ENCODE results near the gene COCH. TPM values are rescaled to one million over a fixed set of nuclear protein-coding genes. Genes with fewer than 3 reads are reported as not detected.

Gene COCH
- total RNA-seq, result 1 to 10 TPM; 3.1 to 4.4 TPM
- long read RNA-seq, transcript COCH-202 (12 exons, 2,571 nt), result minor isoform, 7 of 32 reads
- long read RNA-seq, transcript COCH-214 (11 exons, 2,884 nt), result major isoform, 9 of 32 reads
- long read RNA-seq, partial matches to known transcripts, result 1 of 32 reads
- long read RNA-seq, other reads (novel, unspliced or antisense), result 15 of 32 reads

GRCh38 chr14:30874120-30874998, at the start of gene COCH:
TSS of gene COCH (plus strand) at chr14:30874559. CDS start at chr14:30874939, 380 bp downstream.
- intact Hi-C loops (cut with DNase I, micrococcal nuclease), result no loop called here
- DNase-seq, result peak in 1 of 2 donors; percentile 57
- ATAC-seq, result peak; percentile 85

DNA sequence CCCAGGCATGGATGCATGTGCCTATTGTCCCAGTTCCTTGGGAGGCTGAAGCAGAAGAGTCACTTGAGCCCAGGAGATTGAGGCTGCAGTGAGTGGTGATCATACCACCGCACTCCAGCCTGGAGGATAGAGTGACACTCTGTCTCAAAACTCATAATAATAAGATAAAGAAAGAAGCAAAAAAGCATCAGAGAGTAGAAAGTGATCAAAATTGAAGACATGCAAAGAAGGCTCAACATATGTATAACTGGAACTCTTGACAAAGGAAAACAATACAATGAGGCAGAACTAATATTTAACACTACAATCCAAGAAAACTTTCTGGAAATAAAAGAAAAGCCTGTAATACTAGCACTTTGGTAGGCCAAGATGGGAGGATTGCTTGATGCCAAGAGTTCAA, 48.3 kb upstream of the COCH start:
- intact Hi-C loops (cut with DNase I, micrococcal nuclease), result no loop called here
- no peak for ATAC-seq

DNA sequence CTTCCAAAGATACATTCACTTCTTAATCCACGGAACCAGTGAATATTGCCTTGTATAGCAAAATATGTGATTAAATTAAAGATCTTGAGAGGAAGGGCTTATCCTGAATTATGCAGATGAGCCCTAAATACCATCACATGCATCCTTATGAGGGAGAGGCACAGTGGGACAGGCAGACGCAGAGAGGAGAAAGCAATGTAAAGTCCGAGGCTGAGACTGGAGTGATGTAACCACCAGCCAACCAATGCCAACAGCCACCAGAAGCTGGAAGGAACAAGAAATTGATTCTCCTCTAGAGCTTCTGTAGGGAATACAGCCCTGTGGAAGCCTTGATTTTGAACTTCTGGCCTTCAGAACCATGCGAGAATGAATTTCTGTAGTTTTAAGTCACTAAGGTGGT, 44.5 kb upstream of the COCH start:
- no peak for ATAC-seq
- no peak for DNase-seq
- intact Hi-C loops (cut with DNase I, micrococcal nuclease), result no loop called here

More for the DNA sequence above, 48.3 kb upstream of the COCH start:
- DNase-seq, result no peak

GRCh38 chr14:30834353-30834752, 40.0 kb upstream of the COCH start:
- no peak for ATAC-seq
- no peak for DNase-seq
- intact Hi-C loops (cut with DNase I, micrococcal nuclease), result no loop called here

DNA sequence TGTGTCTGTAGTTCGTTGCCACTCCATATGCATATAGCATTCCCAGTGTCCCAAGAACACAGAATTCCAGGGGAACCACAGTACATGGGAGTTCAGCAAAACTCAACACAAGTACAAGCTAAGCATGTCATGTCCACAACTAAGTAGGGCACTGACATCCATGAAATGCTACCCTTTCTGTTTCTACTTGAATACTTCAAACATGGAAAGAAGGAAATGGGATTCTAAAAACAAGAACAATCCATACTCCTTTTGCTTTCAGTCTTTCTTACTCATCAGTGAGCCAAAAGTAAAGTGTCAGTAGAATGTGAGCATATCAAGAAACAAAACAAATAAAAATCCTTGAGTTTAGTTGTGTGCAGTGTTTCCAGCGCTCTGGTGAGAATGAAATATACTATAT, 36.0 kb upstream of the COCH start:
- ATAC-seq (no peak), DNase-seq (no peak)
- intact Hi-C loops (cut with DNase I, micrococcal nuclease), result no loop called here

DNA sequence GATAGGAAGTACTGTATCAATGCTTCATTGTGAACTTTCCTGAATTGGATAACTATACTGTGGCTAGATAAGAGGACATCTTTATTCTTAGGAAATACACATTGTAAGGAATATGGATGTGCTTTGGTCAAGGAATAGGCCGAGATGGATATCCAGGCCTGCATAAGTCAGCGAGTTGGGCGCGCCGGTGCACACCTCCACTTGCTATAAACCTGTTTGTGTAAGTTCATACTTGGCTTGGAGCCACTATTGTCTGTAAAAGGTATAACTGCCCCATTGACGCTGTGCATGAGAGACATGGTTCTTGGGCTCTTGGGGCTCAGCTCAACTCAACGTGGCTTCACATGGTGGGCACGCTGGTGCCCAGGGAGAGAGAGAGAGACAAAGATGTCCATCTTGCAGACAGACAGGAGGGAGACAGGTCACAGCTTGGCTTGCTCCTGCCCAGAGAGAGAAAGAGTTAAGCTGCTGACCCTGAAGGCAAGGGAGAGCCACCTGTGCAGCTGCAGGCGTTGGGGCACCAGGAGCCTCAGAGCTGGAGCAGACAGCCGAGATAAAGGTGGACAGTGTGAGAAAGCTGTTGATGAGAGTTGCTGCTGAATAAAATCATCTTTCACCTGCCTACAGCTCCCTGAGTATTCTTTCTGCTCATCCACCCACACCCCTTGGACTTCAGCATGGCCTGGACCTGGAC, 34.1 kb upstream of the COCH start:
- intact Hi-C loops (cut with DNase I, micrococcal nuclease), result no loop called here
- DNase-seq (peak; percentile 63 to 72), ATAC-seq (peak; percentile 87)

DNA sequence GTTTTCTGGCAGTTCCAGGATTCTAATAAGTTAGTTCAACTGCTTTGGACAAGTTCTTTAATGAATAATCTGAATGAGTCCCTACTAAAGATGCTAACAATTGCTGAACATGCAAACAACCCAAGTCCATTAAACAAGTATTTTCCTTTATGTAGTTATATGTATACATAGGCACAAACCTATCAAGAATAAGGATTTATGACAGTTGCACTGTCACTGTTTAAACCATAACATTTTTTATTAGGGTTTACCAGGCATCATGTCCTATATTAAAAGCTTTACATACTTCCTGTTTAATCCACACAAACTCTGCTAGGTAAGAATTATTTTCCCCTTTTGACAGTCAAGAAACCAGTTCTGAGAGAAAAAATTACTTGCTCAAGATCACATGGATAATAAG, 31.9 kb upstream of the COCH start:
- DNase-seq, result no peak
- ATAC-seq, result peak; percentile 79
- intact Hi-C loops (cut with DNase I, micrococcal nuclease), result no loop called here

- no peak for ATAC-seq
- intact Hi-C loops (cut with DNase I, micrococcal nuclease), result no loop called here
- DNase-seq, result no peak
Measured at GRCh38 chr14:30848449-30849240, 25.7 kb upstream of the COCH start.

DNA sequence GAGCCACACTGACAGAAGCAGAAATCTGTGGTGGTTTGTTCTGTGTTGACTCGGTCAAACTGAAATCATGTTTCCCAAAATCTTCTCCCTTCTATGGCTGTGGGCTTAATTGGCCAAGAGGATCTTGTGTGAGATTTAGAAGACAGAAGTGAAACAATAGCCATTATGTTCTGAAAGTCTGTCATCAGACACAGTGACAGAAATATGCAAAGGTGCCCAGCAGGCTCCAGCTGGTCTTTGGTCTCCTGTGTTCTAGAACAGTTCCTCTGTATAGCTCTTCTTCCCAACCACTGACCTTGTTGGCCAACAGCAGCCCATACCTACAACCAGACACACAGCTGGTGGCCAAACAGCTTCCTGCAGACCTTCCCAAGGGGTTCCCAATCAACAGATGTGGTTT, 25.0 kb upstream of the COCH start:
- intact Hi-C loops (cut with DNase I, micrococcal nuclease), result no loop called here

DNA sequence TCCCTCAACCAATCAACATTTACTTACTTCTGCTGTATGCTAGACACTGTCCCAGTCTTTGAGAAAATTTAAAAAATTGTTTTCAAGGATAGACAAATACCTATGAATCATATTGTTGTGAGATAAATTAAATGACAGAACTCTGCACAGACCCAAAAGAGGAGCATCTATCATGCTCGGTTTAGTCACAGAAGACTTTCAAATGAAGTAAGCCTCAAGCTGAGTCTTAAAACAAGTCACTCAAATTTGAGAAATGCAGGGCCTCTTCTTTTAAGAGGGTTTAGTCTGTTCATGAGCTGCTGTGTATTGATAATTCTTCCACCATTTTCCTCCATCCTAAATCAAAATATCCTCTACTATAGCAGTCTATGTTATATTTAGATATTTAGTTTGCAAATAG, 24.4 kb upstream of the COCH start:
- ATAC-seq, result no peak
- no peak for DNase-seq
- intact Hi-C loops (cut with DNase I, micrococcal nuclease), result no loop called here

More for the DNA sequence above, 25.0 kb upstream of the COCH start:
- DNase-seq, result no peak
- ATAC-seq, result no peak

- DNase-seq (no peak), ATAC-seq (no peak)
- intact Hi-C loops (cut with DNase I, micrococcal nuclease), result no loop called here
Measured at GRCh38 chr14:30853946-30854345, 20.4 kb upstream of the COCH start.

- DNase-seq (no peak), ATAC-seq (no peak)
- intact Hi-C loops (cut with DNase I, micrococcal nuclease), result no loop called here
Measured at GRCh38 chr14:30854492-30854891, 19.9 kb upstream of the COCH start.

- DNase-seq, result no peak
Measured at GRCh38 chr14:30855345-30856037, 18.9 kb upstream of the COCH start.

GRCh38 chr14:30861200-30861599, 13.2 kb upstream of the COCH start:
- ATAC-seq (no peak), DNase-seq (no peak)
- intact Hi-C loops (cut with DNase I, micrococcal nuclease), result no loop called here

More at GRCh38 chr14:30855345-30856037, 18.9 kb upstream of the COCH start:
- ATAC-seq, result peak; percentile 60
- intact Hi-C loops (cut with DNase I, micrococcal nuclease), result no loop called here

GRCh38 chr14:30864934-30865333, 9.4 kb upstream of the COCH start:
- DNase-seq (no peak), ATAC-seq (no peak)
- intact Hi-C loops (cut with DNase I, micrococcal nuclease), result no loop called here

- no peak for DNase-seq
- intact Hi-C loops (cut with DNase I, micrococcal nuclease), result no loop called here
- no peak for ATAC-seq
Measured at GRCh38 chr14:30868736-30869135, 5.6 kb upstream of the COCH start.

DNA sequence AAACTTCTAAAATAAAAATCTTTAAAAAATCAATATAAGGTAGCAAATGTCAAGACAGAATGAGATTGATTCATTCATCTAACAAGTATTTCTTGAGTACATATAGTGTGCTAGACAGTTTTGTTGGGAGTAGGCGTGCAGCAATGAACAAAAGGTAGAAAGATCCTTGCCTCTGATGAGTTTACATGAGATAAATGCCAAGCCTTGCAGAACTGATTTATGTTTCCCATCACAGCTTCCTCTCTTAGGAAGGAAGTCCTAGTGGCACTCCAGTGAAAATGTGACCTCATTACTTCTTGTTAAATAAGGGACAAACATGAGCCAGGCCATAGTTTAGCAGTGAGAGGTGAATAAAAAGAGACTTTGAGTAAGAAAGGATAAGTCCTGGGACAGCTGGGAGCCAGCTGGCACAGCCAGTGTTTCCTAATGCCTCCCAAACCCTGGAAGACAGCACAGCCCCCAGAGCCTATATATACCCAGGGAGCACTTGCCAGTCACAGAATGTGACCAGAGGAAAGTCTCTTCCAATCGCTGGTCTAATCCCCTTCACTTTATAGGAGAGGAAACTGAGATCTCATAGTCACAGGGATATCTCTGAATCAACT, 4.7 kb upstream of the COCH start:
- intact Hi-C loops (cut with DNase I, micrococcal nuclease), result no loop called here
- ATAC-seq (no peak), DNase-seq (no peak)

GRCh38 chr14:30872602-30873001, 1.8 kb upstream of the COCH start:
- intact Hi-C loops (cut with DNase I, micrococcal nuclease), result no loop called here
- DNase-seq, result no peak
- ATAC-seq, result no peak

Measured in left colon (tissue), 2 donors.